Measurements from ENCODE around the gene NOSTRIN.
"Not testable (repeated sequence)": the region's sequence is repeated elsewhere in the genome, so short reads cannot be mapped to it uniquely, and the experiment has no call there.

Gene NOSTRIN

DNA sequence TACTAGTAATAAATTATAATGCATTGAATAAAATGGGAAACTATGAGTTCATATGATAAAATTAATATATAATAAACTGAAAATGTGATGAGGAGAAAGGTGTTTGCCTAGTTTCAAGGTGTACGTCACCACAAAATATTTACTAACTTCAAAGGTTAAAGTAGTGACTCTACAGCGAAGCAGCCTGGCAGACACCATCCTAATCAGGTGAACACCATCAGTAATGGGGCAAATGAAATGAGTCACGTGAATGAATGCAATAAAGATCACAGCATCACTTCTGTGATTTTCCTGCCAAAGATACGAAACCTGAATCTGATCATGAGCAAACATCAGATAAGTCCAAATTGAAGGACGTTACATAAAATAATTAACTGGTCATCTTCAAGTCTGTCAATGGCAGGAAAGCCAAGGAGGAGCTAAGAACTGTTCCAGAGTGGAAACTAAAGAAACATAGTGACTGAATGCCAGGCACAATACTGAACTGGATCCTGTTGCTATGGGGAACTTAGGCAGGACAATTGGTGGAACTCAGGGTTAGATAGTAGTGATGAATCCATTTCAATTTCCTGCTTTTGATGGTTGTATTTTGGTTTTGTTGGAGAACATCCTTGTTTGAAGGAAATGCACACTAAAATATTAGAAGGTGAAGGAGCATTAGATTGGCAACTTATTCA is 12.1 kb upstream of the NOSTRIN start:
- no peak for DNase-seq

DNA sequence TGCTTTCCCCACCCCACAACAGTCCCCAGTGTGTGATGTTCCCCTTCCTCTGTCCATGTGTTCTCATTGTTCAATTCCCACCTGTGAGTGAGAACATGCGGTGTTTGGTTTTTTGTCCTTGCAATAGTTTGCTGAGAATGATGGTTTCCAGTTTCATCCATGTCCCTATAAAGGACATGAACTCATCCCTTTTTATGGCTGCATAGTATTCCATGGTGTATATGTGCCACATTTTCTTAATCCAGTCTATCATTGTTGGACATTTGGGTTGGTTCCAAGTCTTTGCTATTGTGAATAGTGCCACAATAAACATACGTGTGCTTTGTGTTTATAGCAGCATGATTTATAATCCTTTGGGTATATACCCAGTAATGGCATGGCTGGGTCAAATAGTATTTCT is 11.3 kb upstream of the NOSTRIN start:
- DNase-seq = not testable (repeated sequence)

DNA sequence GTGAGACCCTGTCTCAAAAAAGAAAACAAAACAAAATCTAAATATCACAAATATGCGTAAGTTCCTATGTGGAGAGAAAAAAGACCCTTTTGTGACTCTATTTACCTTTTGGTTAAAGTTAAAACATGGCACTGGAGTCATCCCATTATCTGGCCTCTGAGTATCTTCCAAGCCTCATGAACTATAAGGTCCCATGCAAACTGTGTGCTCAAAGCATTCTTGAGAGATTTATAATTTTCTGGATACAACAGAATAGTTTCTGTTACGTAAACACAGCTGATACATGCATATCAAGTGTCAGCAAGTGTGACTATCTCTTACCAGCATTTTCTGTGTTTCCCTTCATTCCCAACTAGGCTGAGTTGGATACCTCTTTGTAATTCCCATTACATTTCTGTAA is 8.8 kb upstream of the NOSTRIN start:
- DNase-seq = no peak

DNA sequence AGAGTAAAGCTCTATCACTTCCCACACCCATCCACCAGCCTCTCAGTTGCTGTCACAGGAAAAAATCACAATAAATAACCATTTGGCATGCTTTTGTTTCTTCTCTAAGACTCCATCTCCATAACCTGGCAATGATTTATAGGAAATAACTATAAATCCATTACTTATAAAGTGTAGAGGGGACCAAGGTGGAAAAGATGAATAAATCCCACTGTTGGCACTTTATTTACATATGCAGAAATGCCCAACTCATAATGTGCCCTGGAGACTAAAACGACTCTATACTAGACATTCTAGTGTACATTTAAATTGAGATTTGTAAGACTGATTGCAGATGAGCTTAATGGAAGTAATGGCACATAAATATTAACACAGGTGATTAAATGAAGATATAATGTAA is 7.5 kb upstream of the NOSTRIN start:
- no peak for DNase-seq

DNA sequence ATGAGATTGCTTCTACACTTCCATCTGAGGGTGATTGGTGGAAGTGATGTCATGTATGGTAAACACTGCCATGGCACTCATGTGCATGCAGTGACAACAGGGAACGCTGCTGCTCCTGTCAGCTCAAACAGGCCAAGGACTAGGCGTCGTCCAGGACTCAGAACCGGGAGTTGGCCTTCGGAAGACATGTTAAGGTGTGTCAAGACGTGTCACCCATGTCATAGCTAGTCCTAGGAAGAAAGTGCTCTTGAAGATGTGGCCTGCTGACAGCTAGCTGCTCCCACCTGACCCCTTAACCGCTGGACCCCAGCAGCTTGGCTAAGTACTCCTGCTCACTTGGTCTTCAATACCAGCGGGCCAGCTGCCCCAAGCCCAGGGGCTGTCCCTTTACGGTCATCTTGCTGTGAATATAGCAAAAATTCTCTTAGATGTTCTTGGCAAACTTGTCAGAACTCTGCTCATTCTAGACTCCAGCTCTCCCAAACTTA is 6.3 kb upstream of the NOSTRIN start:
- DNase-seq = no peak

DNA sequence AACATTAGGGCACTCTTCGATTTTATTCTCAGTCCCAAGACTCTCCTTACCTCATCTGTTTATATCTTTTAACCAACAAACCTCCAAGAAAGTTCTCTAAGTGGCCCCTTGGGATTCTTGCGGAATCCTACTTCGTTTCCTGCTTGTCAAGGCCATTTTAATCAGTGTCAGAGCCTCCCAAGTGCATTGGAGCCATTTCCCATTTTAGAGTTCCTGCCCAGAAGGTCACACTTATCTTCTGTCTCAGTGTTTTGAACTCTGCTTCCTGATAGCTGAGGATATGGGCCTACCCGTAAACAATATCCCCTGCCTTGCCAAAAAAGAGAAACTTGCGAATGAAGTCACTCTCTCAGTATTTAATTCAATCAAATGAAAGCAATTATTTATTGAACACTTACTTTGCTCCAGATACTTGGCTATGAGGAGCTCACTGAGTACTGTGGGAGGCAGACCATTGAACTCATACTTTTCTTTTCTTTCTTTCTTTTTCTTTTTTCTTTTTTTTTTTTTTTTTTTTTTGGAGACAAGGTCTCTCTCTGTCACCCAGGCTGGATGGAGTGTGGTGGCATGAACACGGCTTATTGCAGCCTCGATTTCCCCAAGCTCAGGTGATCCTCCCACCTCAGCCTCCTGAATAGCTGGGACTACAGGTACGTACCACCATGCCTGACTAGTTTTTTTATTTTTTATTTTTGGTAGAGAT is 5.7 kb upstream of the NOSTRIN start:
- DNase-seq = no peak

DNA sequence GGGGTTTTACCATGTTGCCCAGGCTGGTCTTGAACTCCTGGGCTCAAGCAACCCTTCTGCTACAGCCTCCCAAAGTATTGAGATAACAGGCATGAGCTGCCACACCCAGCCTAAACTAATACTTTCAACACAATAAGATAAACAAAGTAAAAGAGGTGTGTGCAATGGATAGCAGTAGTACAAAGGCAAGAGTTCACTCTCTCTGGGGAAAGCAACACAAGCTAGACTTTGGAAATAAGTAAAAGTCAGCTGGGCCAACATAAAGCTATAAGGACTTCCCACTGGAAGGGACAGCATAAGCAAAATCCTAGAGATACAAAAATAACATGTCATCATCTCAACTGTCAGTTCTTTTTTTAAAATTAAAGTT is 5.2 kb upstream of the NOSTRIN start:
- no peak for DNase-seq

DNA sequence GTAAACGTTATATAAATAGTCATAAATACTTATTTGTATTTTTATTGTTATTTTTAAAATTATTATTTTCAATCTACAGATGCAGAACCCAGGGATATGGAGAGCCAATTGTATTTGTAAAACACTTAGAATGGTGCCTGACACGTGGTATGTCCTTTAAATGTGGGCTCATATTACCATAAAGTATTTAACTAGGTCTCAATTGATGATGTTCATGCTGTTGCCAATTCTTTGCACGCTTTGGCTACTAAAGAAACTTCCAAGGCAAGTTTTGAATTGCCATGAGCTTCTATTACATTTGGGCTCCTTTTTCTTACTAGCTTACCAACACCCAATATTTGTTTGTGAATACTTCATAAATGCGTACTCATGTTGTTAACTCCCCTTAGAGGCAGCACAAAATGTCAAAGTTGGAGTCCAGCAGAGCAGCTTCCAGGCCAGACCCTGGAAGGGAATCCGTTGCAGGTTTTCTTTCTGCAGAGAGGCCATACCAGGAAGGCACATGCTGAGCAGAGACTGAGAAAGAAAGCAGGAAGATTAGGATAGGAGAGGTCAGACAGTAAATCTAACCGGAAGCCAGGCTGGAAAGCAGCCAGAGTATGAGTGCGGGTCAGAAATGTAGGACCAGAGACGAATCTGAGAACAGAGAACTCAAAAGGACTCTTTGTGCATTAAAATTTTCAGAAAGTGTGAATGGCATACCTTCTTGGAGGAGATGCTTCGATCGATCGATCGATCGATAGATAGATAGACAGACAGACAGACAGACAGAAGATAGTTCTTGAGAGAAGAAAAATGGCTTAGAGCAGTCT is 4.2 kb upstream of the NOSTRIN start:
- DNase-seq = no peak

DNA sequence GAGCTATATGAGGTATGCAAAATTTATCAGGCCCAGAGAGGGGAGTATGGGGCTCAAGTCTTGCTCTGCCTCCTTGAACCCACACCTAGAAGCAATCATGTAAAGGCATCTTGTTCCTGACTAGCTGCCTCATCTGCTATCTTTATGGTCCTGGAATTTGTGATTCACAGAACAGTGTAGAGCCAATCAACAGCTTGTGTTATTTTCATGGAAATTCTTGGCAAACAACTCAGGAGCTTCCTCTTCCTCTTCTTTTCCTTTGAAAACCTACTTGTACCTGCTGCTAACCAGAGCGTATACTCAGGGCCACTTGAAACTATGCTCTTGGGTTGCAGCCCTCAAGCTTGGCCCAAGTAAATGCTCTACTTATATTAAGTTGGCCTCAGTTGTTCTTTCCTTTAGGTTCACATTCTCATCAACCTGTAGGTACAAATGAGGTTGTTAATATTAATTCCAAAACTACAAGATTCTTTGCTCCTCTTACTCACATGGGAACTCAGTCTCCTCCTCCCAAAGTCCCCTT is 3.5 kb upstream of the NOSTRIN start:
- DNase-seq = no peak

DNA sequence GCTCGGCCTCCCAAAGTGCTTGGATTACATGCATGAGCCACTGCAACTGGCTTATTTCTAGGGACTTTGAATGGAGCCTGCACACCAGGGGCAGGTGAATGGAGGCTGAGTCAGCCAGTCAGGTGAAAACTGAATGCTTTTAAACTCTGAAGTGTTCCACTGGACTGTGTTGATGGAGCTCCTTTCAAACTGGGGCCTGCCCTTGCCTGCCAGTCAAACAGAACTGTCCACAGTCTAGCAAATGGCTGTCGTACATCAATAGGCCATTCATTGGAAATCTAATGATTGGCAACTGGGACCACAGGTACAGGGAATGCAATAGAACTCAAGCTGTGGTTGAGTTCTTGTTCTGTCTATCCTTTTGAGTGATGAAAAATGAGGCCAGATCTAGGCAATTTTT is 966 bp upstream of the NOSTRIN start:
- DNase-seq = no peak

DNA sequence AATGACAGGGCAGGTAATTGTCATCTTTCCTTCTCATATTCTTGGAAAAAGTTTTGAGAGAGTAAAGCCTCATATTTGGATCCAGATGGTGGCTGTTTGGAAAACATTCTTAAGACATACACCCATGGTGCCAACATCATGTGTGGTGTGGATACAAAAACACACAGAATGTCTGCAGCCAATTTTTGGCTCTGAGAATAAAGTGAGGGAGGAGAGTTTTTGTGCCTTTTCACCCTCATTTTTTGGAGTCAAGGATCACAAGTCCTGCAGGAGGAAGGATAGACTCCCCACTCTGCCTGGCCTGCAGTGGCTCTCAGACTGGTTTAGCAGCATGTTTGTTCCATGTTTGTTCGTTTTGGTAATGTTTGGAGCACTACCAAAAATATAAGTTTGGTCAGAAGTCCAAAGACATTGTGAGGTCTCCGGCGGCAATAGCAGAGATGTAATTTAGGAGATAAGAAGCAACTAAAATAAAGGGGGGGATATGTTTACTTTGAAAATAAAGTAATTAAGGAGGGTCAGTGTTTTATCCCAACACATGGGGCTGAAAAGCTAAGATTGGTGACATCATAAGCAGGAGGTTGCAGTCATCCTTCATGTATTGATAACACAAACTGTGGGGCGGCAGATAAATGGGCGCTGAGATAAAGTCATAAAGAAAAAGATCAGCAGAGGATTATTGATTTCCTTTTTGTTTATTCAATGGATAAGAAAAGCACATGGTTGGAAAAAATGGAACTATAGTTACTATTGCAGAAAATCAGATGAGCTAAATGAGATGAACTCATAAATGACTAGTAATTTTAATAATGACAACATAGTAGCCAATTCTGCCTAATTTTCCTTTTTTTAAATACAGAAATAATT is 655 bp downstream of the NOSTRIN start:
- DNase-seq = no peak

DNA sequence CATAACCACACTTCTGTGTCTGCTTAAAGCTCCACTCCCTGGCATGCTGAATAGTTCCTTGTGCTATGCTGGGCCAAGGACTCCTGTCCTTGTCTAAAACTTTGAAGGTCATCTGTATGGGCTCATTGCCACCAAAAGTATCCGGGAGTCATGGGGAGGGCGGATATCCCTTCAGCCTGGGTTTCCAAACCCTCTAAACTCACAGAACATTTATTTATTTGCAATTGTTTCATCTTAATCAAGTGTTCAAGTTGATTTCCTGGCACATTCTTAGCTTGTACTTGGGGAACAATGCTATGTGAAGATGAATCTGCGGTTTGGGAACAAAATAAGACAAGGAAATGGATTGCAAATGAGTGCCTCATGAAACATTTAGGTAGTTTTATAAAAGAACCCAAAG is 1.8 kb downstream of the NOSTRIN start:
- DNase-seq = no peak

DNA sequence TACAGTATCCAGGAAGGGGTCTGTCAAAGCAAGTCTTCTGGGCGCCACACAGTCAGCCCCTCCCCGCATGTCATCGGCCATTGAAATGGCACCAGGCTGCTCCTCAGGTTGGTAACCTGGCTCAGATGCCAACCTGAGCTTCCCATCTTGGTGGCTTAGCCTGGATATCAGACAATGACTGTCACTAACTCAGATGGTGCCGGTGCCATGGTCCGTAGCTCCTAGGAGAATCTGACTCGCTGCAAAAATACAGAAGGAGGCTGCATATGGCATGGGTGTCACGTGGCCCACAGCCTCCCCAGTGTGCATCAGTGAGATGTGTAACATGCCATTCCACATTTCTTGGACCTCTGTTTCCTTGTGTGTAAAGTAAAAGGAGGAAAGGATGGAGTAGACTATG is 3.2 kb downstream of the NOSTRIN start:
- DNase-seq = no peak

DNA sequence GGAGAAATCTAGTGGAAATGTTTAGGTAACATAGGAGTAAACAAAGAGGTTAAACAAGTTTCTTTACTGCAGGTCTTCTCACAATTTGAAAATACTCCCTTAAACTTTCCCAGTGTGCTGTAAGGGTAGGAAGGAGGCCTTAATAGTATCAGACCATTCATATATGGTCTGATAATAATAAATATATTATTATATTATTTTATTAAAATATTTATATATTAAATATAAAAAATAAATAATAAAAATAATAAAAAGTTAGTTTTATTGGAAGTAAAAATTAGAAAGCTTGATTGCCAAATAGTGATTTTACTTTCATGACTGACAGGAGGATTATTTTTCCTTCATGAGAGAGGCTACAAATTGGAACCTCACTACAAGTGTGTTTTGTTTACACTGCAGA is 7.1 kb downstream of the NOSTRIN start:
- no peak for DNase-seq

DNA sequence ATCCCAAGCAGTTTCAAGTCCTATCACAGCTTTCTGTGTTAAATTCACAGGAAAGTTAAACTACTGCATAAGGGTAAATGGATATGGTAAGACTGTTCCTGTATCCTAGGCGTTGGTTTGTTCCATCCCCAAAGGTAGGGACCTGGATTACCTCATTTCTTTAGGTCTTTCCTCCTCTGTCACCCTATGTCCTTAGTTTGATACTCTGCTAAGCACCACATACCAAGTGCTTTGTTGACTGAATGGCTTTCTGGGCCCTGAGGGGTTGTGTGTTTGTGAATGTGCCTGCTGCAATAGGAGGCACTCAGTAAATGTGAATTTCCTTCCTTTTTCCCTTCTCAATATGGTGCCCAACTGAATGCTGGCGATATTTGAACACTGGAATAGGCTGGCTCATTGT is 7.8 kb downstream of the NOSTRIN start:
- DNase-seq = no peak

DNA sequence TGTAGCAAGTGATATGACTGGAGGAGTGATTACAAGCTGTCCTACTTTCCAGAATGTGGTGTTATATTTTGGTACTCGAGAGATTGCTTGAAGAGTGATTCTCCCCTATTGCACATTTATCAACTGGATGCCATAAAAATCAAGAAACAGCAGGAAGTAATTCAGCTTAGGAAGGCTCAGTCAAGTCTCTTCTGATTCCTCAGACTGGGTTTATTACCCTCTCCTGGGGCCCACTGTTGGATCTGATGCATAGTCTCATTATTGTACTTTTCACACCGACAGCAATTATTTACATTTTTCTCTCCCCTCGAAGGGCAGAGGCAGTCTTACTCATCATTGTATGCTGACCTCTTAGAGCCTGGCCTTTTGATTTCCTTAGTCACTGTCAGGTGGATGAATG is 9.3 kb downstream of the NOSTRIN start:
- no peak for DNase-seq

DNA sequence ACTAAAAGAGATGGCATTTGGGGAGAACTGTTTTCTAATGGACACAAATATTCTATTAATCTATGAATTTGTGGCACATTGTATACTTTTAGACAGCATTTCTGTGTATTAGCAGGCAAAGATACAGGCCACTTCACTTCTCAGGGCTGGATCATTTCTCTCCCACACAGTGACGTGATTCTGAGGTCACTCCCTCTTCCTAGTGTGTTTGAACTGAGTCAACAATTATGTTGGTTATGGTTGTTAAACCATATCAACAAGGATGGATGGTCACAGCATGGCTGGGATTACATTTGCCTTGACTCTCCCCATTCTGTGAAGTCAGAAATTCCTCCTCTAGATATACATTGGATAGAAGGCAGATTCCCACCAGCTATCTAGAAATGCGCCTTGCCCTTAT is 11.6 kb downstream of the NOSTRIN start:
- no peak for DNase-seq

DNA sequence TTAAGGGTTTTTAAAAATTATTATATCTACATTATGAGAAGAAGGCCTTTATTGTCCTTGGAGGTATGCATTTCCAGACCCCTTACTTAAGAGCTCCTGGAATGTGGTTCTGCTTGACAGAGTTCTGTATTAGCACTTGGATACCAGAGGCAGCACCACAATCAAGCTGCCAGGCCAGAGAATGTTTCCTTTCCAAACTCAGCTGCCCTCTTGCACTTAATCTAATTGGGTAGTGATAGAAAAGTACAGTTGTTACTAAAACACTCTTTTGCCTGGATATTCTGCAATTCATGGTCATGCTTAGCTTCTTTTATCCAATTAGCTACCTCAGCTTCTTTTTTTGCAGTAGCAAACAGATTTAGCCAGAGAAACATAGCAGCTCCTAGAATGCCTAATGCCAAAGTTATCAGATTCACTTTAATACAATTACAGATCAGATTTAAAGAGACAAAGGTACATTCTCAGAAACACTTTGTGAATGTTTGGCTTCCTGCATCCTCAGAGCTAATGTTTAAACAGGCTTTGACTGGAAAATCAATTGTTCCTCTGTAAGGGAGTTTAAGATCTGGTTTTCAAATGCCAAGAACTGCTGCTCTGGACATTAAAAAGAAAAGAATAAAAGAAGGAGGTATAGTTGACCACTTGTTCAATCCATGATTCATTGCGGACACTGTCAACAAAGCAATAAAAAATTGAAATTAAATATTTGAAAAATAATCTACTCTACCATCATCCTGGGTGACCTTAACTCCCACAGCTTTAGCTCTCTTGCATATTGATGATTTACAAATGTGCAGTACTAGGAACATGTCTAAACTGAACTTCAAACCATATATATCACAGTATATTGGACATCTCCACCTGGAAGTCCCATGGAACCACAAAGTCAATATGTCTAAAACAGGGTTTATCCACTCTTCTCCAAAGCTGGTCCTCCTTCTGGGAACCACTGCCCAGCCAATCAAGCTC is 12.8 kb downstream of the NOSTRIN start:
- no peak for DNase-seq

DNA sequence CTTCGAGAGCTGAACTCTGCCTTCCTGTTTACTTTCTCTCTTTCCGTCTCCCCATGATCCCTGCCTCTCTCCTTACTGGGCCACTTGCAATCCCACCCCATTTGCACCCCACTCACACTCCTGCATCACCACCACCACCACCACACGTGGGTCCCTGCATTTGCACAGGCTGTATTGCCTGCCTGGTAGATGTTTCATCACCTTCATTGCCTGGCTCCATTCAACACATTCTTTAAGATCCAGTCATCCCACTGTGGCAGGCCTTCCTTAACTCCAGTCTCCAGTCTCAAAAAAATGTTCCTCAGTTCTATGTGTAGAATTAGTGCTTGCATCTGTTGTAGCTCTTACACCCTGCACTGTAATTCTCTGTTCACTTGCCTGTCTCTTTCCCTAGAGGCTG is 13.9 kb downstream of the NOSTRIN start:
- DNase-seq = no peak

DNA sequence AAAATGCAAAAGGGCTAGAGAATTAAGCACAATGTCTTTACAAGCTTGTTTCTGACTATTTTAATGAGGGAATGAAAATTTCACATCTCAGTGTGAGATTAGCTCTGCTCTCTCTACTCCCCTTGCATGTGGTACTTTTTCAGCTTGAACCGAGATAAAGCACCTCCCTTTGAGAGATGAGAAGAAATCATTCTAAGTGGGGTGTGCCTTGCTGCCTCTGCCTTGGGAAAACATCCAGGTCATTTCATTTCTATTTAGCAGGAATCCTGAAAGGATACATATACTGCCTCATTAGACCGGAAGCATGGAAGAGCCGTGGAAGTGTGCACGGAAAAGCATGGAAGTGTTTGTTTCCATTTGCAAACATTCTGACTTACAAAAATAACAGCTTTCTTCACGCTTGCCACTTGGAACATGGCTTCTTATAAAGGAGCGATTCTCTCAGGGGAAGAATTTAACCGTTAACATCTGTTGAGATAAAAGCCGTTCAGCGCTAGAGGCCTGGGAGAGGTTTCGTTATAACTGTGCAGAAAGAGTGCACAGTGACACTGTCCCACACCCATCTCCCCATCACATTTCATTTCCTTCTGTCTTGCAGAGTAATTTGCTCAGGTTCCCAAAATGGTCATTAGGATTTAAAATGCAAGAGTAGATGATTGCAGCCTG is 16.7 kb downstream of the NOSTRIN start:
- no peak for DNase-seq

Measured in activated CD4-positive, alpha-beta T cell treated with anti-CD3 and anti-CD28 coated beads for 48 hours (primary cell).